GM18507 (cell line): ENCODE results near the gene UBE2L5.
"Not testable (repeated sequence)": the region's sequence is repeated elsewhere in the genome, so short reads cannot be mapped to it uniquely, and the experiment has no call there.

Experiments
- DNase-seq: peaks from one replicate; pipeline ENCODE4 v3.0.0; 2011; ENCODE audit warnings: low read depth; ENCODE audit not compliant: insufficient read length; ENCODE audit errors: extremely low spot score
- FAIRE-seq: peaks from 2 replicates; lab custom pipeline; 2011; peaks lifted over from hg19 to GRCh38; lab: Jason Lieb, UNC

Gene UBE2L5

DNA sequence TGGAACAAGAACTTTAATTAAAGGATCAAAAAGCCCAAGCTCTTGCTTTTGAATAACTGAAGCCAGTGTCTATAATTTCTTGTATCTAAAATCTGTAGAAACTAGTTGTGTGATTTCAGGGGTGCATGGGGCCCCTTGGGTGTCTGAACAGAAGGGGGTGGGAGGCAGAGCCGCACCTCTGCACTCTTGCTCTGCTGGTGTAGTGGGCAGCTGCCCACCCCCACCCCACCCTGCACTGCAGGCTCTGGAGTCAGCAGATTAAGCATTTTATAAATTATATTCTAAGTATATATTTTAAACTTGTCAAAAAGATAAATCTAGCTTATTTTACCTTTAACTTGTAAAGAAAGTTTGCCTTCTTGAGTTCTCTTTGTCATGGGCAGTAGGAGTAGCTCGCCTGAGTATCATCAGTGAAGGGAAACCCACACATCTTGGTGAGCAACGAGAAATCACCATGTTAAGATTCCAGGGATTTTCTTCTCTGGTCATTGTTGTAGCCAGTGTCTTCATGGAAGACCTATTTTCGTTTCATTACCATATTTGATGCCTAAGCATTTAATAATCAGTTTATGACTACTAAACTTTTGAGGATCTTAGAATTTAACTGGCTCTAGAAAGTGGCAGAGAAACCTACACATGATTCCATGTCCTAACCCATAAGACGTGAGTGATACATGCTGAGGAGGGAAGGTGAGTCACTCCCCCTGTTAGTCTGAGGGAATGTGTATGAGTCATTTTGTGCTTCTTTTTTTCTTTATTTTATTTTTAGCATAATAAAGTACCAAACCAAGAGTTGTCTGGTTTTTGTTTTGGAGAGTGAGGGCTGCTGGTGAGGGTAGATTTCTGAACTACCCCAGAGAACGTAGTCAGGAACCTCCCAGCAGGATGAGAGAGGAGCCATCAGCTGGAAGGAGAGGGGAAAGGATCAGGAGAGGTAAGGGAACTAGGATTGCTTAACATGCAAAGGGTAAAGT lies 7.7 kb downstream of the UBE2L5 start:
- DNase-seq = no peak
- peak; percentile 73 for FAIRE-seq

DNA sequence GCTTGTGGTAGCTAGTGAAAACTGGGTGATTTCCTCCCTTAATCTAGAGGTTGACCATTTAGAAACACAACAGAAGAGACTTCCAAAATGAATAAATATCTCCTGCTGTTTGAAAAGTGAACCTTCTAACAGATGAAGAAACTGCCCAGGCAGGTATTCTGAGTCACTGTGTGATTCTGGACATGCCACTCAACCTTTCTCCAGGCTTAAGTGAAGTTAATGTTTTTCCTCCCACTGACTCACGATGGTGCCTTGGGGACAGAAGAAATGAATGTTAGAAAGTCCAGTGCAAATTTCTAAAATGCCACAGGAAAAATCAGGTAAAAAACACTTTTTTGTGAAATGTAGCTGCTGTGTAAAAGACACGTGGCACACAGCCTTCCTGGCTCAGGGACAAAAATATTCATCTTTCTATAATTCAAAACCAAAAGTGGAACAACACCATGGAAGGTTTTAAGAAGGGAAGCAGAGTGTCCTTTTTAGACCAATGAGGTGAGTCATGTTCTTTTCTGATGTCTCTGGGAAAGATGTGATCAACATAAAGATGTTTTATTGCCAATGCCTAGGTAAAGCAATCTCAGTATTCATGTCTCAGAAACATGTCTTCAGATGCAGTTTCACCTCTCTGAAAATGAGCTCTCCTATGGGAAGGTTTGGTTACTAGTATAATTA lies 9.1 kb downstream of the UBE2L5 start:
- no peak for DNase-seq
- FAIRE-seq = peak; percentile 78

DNA sequence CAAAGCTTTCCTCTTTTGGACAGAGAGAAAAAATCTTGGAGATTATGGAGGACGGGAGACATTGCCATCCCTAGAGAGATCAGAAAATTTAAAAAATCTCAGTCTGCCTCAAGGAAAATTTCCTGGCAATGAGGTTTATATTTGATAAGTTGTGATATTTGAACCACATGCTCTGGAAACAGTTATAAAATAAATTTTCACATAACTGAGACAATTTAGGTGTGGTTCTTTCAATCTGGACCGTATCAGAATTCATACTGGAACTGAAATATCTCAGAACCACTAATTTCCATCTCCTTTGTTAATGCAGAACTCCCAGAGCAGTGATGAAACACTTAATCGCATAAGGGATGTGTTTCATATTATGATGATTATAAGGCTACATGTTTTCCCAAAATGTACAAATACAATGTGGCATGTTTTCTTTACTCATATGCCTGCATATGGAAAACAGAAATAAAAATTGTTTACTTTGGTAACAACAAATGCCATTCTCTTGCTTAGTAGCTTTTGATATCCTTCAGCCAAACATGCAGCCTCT lies 13.7 kb downstream of the UBE2L5 start:
- DNase-seq (no peak), FAIRE-seq (no peak)

DNA sequence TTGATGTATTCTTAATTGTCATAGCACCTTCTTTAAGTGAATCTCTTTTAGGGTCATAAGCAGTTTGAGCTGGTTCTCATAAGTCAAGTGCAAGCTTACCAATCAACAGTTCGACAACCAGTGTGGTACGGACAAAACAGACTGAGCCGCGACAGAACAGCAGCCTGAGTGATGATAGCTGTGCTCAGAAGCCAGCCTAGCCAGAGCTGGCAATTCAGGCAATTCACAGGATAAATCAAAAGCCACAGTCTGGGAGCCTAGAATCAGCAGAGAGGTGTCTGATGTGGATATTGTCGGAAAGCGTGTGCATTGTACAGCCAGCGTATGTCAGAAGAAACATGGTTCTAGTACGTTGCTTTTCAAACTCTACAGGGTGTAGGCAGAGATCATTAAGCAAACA lies 14.9 kb downstream of the UBE2L5 start:
- DNase-seq (no peak), FAIRE-seq (peak; percentile 42)

- FAIRE-seq (no peak), DNase-seq (no peak)
These were observed 16.0 kb downstream of the UBE2L5 start for GRCh38 chr13:30438286-30438685.

GRCh38 chr13:30440910-30441703 lies 18.8 kb downstream of the UBE2L5 start:
- DNase-seq = no peak
- peak; percentile 78 for FAIRE-seq

DNA sequence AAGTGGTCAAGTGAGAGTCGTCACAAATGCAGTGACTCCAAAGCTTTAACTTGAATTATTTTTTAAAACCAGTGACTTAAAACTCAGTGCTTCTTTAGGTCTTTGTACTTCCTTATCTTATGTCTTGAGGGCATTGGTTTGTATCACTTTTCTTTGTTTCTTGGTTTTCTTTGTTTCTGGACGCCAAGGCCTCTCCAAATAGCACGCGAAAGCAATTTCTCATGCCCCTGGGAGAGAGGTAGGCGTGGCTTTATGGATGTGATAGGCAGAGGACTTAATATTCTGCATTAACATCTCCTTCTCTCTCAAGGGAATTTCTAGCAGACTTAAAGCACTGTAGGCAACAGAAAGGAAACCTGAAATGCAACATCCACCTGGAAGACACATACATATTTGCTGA lies 20.6 kb downstream of the UBE2L5 start:
- peak; percentile 79 for FAIRE-seq

DNA sequence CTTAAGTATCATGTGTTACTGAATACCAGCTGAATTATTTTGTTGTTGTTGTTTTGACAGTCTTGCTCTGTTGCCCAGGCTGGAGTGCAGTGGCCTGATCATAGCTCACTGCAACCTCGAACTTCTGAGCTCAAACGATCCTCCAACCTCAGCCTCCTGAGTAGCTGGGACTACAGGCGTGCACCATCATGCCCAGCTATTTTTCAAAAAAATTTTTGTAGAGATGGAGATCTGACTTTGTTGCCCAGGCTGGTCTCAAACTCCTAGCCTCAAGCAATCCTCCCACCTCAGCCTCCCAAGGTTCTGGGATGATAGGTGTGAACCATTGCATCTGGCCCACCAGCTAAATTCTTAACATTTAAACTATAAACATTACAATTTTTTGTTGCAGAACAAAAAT lies 21.2 kb downstream of the UBE2L5 start:
- not testable (repeated sequence) for FAIRE-seq, DNase-seq

More for the DNA sequence above, 20.6 kb downstream of the UBE2L5 start:
- no peak for DNase-seq

DNA sequence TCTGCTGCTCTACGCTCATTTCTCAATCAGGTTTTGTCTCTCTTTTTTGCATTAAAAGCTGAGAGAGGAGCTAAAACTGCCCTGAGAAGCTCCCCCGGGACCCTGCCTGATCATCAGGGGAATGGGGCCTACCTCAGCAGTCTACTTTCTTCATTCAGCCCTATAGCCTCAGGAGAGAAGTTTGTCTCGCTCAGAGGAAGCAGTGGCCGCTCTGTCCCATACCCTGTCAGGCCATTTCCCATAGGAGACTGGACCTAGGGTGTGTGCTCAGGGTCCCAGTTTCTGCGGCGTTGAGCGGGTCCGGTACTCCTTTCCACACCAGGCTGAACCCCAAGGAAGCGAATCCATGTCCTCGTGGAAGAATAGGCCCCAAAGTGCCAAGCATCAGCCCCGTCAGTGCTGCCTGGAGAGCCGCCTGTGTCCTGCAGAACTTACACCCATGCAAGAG lies 21.7 kb downstream of the UBE2L5 start:
- no peak for DNase-seq
- FAIRE-seq = no peak

DNA sequence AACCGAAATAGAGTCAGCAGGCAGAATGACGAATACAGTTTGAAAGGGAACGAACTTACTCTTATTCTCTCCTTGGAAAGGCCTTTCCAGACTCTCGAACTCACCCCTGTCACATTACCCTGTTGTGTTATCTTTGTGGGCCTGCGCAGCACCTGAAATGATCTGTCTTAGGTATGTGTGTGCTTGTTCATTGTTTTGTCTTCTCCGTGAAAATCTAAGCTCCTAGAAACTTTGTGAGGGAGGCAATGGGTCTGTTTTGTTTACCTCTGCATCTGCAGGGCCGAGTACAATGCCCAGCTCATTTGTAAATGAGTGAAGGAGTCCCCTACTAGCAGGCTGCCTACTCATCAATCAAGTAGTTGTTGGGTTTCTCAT lies 23.8 kb downstream of the UBE2L5 start:
- FAIRE-seq (no peak), DNase-seq (no peak)

GRCh38 chr13:30448441-30448840 lies 26.1 kb downstream of the UBE2L5 start:
- DNase-seq (no peak), FAIRE-seq (no peak)

GRCh38 chr13:30450066-30450465 lies 27.8 kb downstream of the UBE2L5 start:
- DNase-seq (no peak), FAIRE-seq (no peak)

- FAIRE-seq, DNase-seq: not testable (repeated sequence)
These were observed 29.2 kb downstream of the UBE2L5 start for GRCh38 chr13:30451476-30451875.

DNA sequence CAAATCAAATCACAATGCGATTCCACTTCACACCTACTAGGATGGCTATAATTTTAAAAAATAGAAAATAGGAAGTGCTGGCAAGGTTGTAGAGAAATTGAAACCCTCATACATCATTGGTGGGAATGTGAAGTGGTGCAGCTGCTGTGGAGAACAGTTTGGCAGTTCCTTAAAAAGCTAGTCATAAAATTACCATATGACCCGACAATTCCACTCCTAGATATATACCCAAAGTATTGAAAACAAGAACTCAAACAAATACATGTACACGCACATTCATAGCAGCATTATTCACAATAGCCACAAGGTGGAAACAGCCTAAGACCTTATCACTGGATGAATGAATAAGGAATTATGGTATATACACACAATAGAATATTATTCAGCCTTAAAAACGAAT lies 31.4 kb downstream of the UBE2L5 start:
- DNase-seq (no peak), FAIRE-seq (peak; percentile 42)

GRCh38 chr13:30454991-30455390 lies 32.7 kb downstream of the UBE2L5 start:
- FAIRE-seq (no peak), DNase-seq (no peak)

DNA sequence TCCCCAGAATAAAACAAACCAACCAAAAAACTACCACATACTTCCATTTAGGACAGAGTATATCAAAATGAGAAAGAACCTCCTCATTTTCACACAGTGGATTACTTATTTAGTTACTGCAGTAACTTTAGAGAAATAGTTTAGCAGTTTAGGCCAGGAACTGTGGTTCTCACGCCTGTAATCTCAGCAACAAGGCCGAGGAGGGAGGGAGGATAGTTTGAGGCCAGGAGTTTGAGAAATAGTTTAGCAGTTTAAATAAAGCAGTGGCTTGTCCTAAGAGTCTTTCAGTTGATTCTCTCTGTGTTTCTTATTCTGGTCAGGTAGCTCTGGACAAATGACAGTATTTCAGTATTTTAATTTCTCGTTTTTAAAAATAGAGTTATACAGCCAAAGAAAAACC lies 34.0 kb downstream of the UBE2L5 start:
- no peak for FAIRE-seq
- DNase-seq = no peak

GRCh38 chr13:30457306-30457891 lies 35.1 kb downstream of the UBE2L5 start:
- FAIRE-seq (peak; percentile 56), DNase-seq (no peak)

GRCh38 chr13:30461279-30462066 lies 39.2 kb downstream of the UBE2L5 start:
- not testable (repeated sequence) for DNase-seq
- peak; percentile 74 for FAIRE-seq
